ENCODE results near the gene NEK6.

DNA sequence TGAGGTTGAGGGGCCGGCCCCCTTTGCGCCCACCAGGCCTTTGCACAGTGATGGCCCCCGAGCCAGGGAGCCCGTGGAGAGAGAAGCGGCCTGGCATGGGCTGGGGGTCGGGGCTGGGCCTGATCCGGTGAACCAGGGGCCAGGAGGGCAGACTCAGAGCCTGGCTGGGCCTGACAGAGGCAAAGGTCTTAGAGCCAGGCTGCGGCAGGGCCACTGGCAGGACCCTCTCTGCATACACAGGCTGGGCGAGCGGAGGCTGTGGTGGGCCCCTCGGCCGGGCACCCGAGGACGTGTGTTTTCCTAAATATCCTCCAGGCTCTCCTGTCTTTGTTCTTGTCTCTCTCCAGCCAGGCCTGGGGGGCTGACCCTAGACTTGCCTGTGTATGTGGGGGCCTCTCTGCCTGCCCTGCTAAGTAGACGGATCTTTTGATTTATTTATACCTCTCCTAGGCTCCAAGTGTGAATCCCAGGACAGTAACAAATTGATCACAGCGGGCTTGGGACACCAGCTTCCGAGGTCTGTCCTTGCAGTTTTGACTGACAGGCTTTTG, 933 bp downstream of the NEK6 start:
- TF ChIP-seq, protein P1, sequence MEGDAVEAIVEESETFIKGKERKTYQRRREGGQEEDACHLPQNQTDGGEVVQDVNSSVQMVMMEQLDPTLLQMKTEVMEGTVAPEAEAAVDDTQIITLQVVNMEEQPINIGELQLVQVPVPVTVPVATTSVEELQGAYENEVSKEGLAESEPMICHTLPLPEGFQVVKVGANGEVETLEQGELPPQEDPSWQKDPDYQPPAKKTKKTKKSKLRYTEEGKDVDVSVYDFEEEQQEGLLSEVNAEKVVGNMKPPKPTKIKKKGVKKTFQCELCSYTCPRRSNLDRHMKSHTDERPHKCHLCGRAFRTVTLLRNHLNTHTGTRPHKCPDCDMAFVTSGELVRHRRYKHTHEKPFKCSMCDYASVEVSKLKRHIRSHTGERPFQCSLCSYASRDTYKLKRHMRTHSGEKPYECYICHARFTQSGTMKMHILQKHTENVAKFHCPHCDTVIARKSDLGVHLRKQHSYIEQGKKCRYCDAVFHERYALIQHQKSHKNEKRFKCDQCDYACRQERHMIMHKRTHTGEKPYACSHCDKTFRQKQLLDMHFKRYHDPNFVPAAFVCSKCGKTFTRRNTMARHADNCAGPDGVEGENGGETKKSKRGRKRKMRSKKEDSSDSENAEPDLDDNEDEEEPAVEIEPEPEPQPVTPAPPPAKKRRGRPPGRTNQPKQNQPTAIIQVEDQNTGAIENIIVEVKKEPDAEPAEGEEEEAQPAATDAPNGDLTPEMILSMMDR (IDR thresholded peaks at IDR 0.05) = no peak
- TF ChIP-seq POLR2A (IDR thresholded peaks at IDR 0.05) = no peak

Data from body of pancreas (tissue), 4 donors.